H1 (cell line): Measurements from ENCODE around the gene TBC1D2B. TPM values are rescaled to one million over a fixed set of nuclear protein-coding genes. Genes with fewer than 3 reads are reported as not detected.

Source experiments
- CTCF ChIA-PET: fragments of 300-600 bp; sonication (Branson Sonifier 250); formaldehyde crosslinking; loops from one replicate; lab custom pipeline; 2021; ENCODE audit not compliant: partially characterized antibody; lab: Charles Lee
- POLR2A ChIA-PET: fragments of 300-600 bp; sonication (Branson Sonifier 250); formaldehyde crosslinking; loops from one replicate; lab custom pipeline; 2021; ENCODE audit warnings: inconsistent platforms; ENCODE audit not compliant: partially characterized antibody; lab: Charles Lee
- DNase-seq, 2 experiments: peaks; one replicate each; pipeline versions ENCODE4 v3.0.0 to v3.0.0-alpha.2; 2010 to 2022; ENCODE audit warnings: low spot score in 2 of 2, low read depth in 1 of 2, mixed read lengths in 1 of 2
- FAIRE-seq: peaks from 2 replicates; lab custom pipeline; 2011; peaks lifted over from hg19 to GRCh38; lab: Jason Lieb, UNC
- H2AFZ ChIP-seq: 2 replicates; pipeline ENCODE4 v1.8.1; 2012; ENCODE audit warnings: low read length, inconsistent platforms
- H2AK5ac ChIP-seq: 2 replicates; pipeline ENCODE4 v1.6.1; 2013; ENCODE audit warnings: low read depth, low read length
- H2BK120ac ChIP-seq: replicated peaks from 2 replicates; pipeline ENCODE3; 2013; ENCODE audit warnings: low read depth, low read length, inconsistent platforms
- H2BK12ac ChIP-seq: 2 replicates; pipeline ENCODE4 v1.6.1; 2013; ENCODE audit warnings: low read depth, low read length
- H2BK15ac ChIP-seq: 2 replicates; pipeline ENCODE4 v1.6.1; 2013; ENCODE audit warnings: low read length
- H2BK20ac ChIP-seq: 2 replicates; pipeline ENCODE4 v1.6.1; 2013; ENCODE audit warnings: low read length
- H2BK5ac ChIP-seq: 2 replicates; pipeline ENCODE4 v1.6.1; 2013; ENCODE audit warnings: low read depth, low read length
- H3K14ac ChIP-seq: 2 replicates; pipeline ENCODE4 v1.6.1; 2013; ENCODE audit warnings: inconsistent platforms; ENCODE audit not compliant: insufficient read length
- H3K18ac ChIP-seq: 2 replicates; pipeline ENCODE4 v1.6.1; 2013; ENCODE audit warnings: low read length; ENCODE audit errors: extremely low read depth
- H3K23ac ChIP-seq: 2 replicates; pipeline ENCODE4 v1.6.1; 2013; ENCODE audit warnings: inconsistent platforms; ENCODE audit not compliant: insufficient read length
- H3K23me2 ChIP-seq: 2 replicates; pipeline ENCODE4 v1.6.1; 2013; ENCODE audit warnings: low read depth, low read length
- H3K27ac ChIP-seq: 2 replicates; pipeline ENCODE4 v1.6.1; 2011; ENCODE audit warnings: low read depth, low read length, inconsistent platforms
- H3K27me3 ChIP-seq, 4 experiments: replicated peaks in 1 of 4; 1 replicate in 1 of 4; 2 replicates in 3 of 4; pipeline versions ENCODE4 v1.6.1 to v1.8.1; 2011 to 2013; ENCODE audit warnings: low read length in 3 of 4, mild to moderate bottlenecking in 3 of 4, inconsistent platforms in 2 of 4, mixed read lengths in 2 of 4, moderate library complexity in 1 of 4; ENCODE audit not compliant: control insufficient read depth in 3 of 4, insufficient read depth in 3 of 4; ENCODE audit errors: extremely low read depth in 1 of 4
- H3K36me3 ChIP-seq, 4 experiments: 2 replicates each; pipeline versions ENCODE4 v1.6.1 to v1.8.1; 2011 to 2013; ENCODE audit warnings: mild to moderate bottlenecking in 4 of 4, low read length in 3 of 4, moderate library complexity in 2 of 4, control low read depth in 1 of 4, inconsistent platforms in 1 of 4; ENCODE audit not compliant: insufficient read depth in 4 of 4, control insufficient read depth in 2 of 4
- H3K4ac ChIP-seq: replicated peaks from 2 replicates; pipeline ENCODE3; 2013; ENCODE audit warnings: low read length, low read depth, mixed read lengths, inconsistent platforms; ENCODE audit not compliant: insufficient read length
- H3K4me1 ChIP-seq, 4 experiments: replicated peaks in 1 of 4; 1 replicate in 1 of 4; 2 replicates in 3 of 4; pipeline versions ENCODE4 v1.6.1 to v1.8.1; 2011 to 2013; ENCODE audit warnings: low read length in 3 of 4, inconsistent platforms in 2 of 4, mixed read lengths in 1 of 4; ENCODE audit not compliant: insufficient read depth in 4 of 4, control insufficient read depth in 3 of 4
- H3K4me2 ChIP-seq, 2 experiments: 2 replicates each; pipeline versions ENCODE4 v1.6.1 to v1.8.1; 2011 to 2013; ENCODE audit warnings: low read depth in 2 of 2, low read length in 2 of 2, control low read depth in 1 of 2, inconsistent platforms in 1 of 2, mild to moderate bottlenecking in 1 of 2; ENCODE audit not compliant: insufficient read depth in 1 of 2
- H3K4me3 ChIP-seq, 4 experiments: fragments of 200-600, 300-600 bp in 1 of 4; sonication (generic), shearing (Covaris generic), sonication (Bioruptor Twin) in 1 of 4; 2 replicates each; pipeline versions ENCODE4 v1.5.1 to v1.8.1; 2011 to 2016; ENCODE audit warnings: low read length in 4 of 4, low read depth in 3 of 4, control low read depth in 2 of 4, inconsistent platforms in 2 of 4, mild to moderate bottlenecking in 2 of 4, mixed read lengths in 1 of 4, moderate library complexity in 1 of 4; ENCODE audit not compliant: insufficient read depth in 2 of 4; ENCODE audit errors: extremely low read depth in 1 of 4
- H3K56ac ChIP-seq: replicated peaks from 2 replicates; pipeline ENCODE3; 2013; ENCODE audit warnings: low read depth, mild to moderate bottlenecking, mixed read lengths, low read length, inconsistent platforms; ENCODE audit not compliant: insufficient read length
- H3K79me1 ChIP-seq: 2 replicates; pipeline ENCODE4 v1.6.1; 2013; ENCODE audit warnings: low read depth, low read length, control low read depth
- H3K79me2 ChIP-seq, 2 experiments: 2 replicates each; pipeline versions ENCODE4 v1.6.1 to v1.8.1; 2012 to 2013; ENCODE audit warnings: low read length in 2 of 2, mild to moderate bottlenecking in 2 of 2, inconsistent platforms in 1 of 2; ENCODE audit not compliant: insufficient read depth in 2 of 2, control insufficient read depth in 1 of 2
- H3K9ac ChIP-seq, 4 experiments: replicated peaks in 1 of 4; 1 replicate in 1 of 4; 2 replicates in 3 of 4; pipeline versions ENCODE4 v1.6.1 to v1.8.1; 2011 to 2013; ENCODE audit warnings: low read depth in 3 of 4, low read length in 3 of 4, control low read depth in 2 of 4, mild to moderate bottlenecking in 2 of 4, moderate library complexity in 2 of 4, inconsistent platforms in 1 of 4; ENCODE audit errors: extremely low read depth in 1 of 4
- H3K9me3 ChIP-seq, 2 experiments: 2 replicates each; pipeline versions ENCODE4 v1.6.1 to v1.8.1; 2012 to 2013; ENCODE audit warnings: mild to moderate bottlenecking in 2 of 2, moderate library complexity in 2 of 2, control low read depth in 1 of 2, inconsistent platforms in 1 of 2, low read depth in 1 of 2, low read length in 1 of 2, mixed read lengths in 1 of 2; ENCODE audit not compliant: insufficient read depth in 2 of 2
- H4K20me1 ChIP-seq, 2 experiments: replicated peaks in 1 of 2; 2 replicates each; pipeline versions ENCODE3 to v1.8.1; 2011 to 2013; ENCODE audit warnings: inconsistent platforms in 2 of 2, low read length in 2 of 2, mild to moderate bottlenecking in 1 of 2; ENCODE audit not compliant: insufficient read depth in 2 of 2, control insufficient read depth in 1 of 2
- H4K5ac ChIP-seq: 2 replicates; pipeline ENCODE4 v1.6.1; 2013; ENCODE audit warnings: low read length, low read depth, mixed read lengths, inconsistent platforms; ENCODE audit not compliant: insufficient read length
- H4K8ac ChIP-seq: 2 replicates; pipeline ENCODE4 v1.8.0; 2013; ENCODE audit warnings: mild to moderate bottlenecking, moderate library complexity, low read length, inconsistent platforms; ENCODE audit not compliant: insufficient read depth; ENCODE audit errors: extremely low read depth
- H4K91ac ChIP-seq: replicated peaks from 2 replicates; pipeline ENCODE3; 2013; ENCODE audit warnings: low read length, mixed read lengths, inconsistent platforms; ENCODE audit not compliant: insufficient read length
- ZNF274 ChIP-seq: IDR thresholded peaks from 2 replicates; pipeline ENCODE4 v1.7.0; 2012; ENCODE audit warnings: low read length, borderline replicate concordance; ENCODE audit errors: extremely low read depth
- WGBS, 2 experiments: shearing (Covaris generic) in 1 of 2; methylation state at CpG; one replicate each; pipeline versions ENCODE4 v1.1.6 to v1.1.7; 2013 to 2015; ENCODE audit warnings: low lambda C conversion rate in 2 of 2, mixed read lengths in 2 of 2, inconsistent platforms in 1 of 2, low coverage in 1 of 2, missing lambda C conversion rate in 1 of 2; ENCODE audit not compliant: insufficient replicate concordance in 2 of 2, insufficient coverage in 1 of 2, insufficient read length in 1 of 2; ENCODE audit errors: extremely low coverage in 1 of 2, missing lambda C conversion rate in 1 of 2; 5-methylcytosine and 5-hydroxymethylcytosine counted together
- polyA plus RNA-seq, 7 experiments: library from polyadenylated mRNA; depleted of rRNA in 3 of 7; stranded (reverse) in 5 of 7; unstranded in 2 of 7; fragments of >200 nt in 5 of 7; fragments of 200-250 nt in 2 of 7; gene quantifications; 1 replicate in 5 of 7; 2 replicates in 1 of 7; 4 replicates in 1 of 7; pipeline versions ENCODE4 v1.2.1 to v1.2.3, GENCODE V29; 2011 to 2013; ENCODE audit warnings: missing spikeins in 2 of 7, mixed read lengths in 2 of 7
- total RNA-seq: library from RNA; stranded (reverse); fragmentation: NEBNext Ultra II Directional; extraction: Animal tissue kit (Norgen Biotek cat#: 25700); gene quantifications from 2 replicates; pipeline ENCODE4 v1.2.1, GENCODE V29; 2021

TBC1D2B gene
- total and polyA plus RNA-seq, 2 of the 8 experiments (the other 6 are each of a cell fraction or from before 2014, with no cell fraction given): 11.9 to 19.5 TPM

GRCh38 chr15:78018445-78018844 is 59.1 kb downstream of the TBC1D2B start:
- no peak overlapping the region for H4K5ac ChIP-seq
- H2AFZ ChIP-seq: no peak overlapping the region
- H3K27ac ChIP-seq: no peak overlapping the region
- H4K8ac ChIP-seq: no peak overlapping the region
- no peak overlapping the region for H3K14ac ChIP-seq
- FAIRE-seq (no peak), DNase-seq (no peak)
- CTCF ChIA-PET: interaction anchor here (0.8 to 2.4 kb wide), 4 partner anchors 11 to 78 kb away, joined by 3 to 13 read pairs (median 3); no protein-coding TSS in a partner anchor
- H4K91ac ChIP-seq: no peak overlapping the region
- no peak for TF ChIP-seq ZNF274
- peaks cover 0 to 12% (median 0%) of the 10 kb centered on the region in 4 experiments; a peak in 3 of 8 replicates for H3K36me3 ChIP-seq
- H2BK12ac ChIP-seq: no peak overlapping the region
- no peak overlapping the region for H2BK120ac ChIP-seq
- H3K56ac ChIP-seq: no peak overlapping the region
- no peak overlapping the region for H2BK20ac ChIP-seq
- peaks cover 1 to 5% of the 10 kb centered on the region in 2 experiments for H4K20me1 ChIP-seq
- no peak overlapping the region for H2AK5ac ChIP-seq
- H3K4me3 ChIP-seq: no peak overlapping the region
- WGBS, 2 experiments: 97% methylated on average over 4 of the region's 4 CpGs; no CpG with 5 or more reads in 1 of the 2 experiments
- no peaks in the 10 kb centered on the region for H3K27me3 ChIP-seq
- H3K18ac ChIP-seq: no peak overlapping the region
- H3K4me1 ChIP-seq: no peaks in the 10 kb centered on the region
- no peak overlapping the region for H3K9ac ChIP-seq
- H3K4ac ChIP-seq: no peak overlapping the region
- no peak overlapping the region for H3K23ac ChIP-seq
- no peaks in the 10 kb centered on the region for H3K23me2 ChIP-seq
- H2BK5ac ChIP-seq: no peak overlapping the region
- no peaks in the 10 kb centered on the region for H3K79me2 ChIP-seq
- H3K9me3 ChIP-seq: no peaks in the 10 kb centered on the region
- H2BK15ac ChIP-seq: no peak overlapping the region
- H3K79me1 ChIP-seq: no peaks in the 10 kb centered on the region
- POLR2A ChIA-PET: interaction anchor here (1.7 kb wide), 1 partner anchor 14 kb away, joined by 4 read pairs; no protein-coding TSS in a partner anchor
- no peak overlapping the region for H3K4me2 ChIP-seq
